PFSK-1 (cell line): Measurements from ENCODE around the gene LRRC55.

Experiments
- POLR2AphosphoS5 ChIP-seq: IDR thresholded peaks from 2 replicates; pipeline ENCODE4 v1.6.1; 2012; ENCODE audit warnings: low read depth, mild to moderate bottlenecking, control low read depth, low read length, moderate library complexity
- REST ChIP-seq, 2 experiments: IDR thresholded peaks; 2 replicates each; pipeline versions ENCODE4 v1.6.1 to v1.8.0; 2011 to 2012; ENCODE audit warnings: low read depth in 2 of 2, low read length in 2 of 2, control low read depth in 1 of 2, inconsistent platforms in 1 of 2, mild to moderate bottlenecking in 1 of 2, moderate library complexity in 1 of 2; ENCODE audit not compliant: insufficient read depth in 1 of 2
- SIN3A ChIP-seq: IDR thresholded peaks from 2 replicates; pipeline ENCODE4 v1.6.1; 2012; ENCODE audit warnings: mild to moderate bottlenecking, low read length, moderate library complexity, borderline replicate concordance; ENCODE audit not compliant: insufficient read depth
- TAF1 ChIP-seq: IDR thresholded peaks from 2 replicates; pipeline ENCODE4 v1.6.1; 2012; ENCODE audit warnings: low read length, control low read depth, borderline replicate concordance; ENCODE audit not compliant: insufficient read depth

GRCh38 chr11:57230791-57231538 lies 49.2 kb downstream of the LRRC55 start:
- TF ChIP-seq REST (IDR thresholded peaks at IDR 0.05; ENCODE audit: insufficient read depth in 1 of 2, low read depth in 2 of 2, low read length in 2 of 2): no peak
- no peak for TF ChIP-seq SIN3A
- TF ChIP-seq TAF1: no peak
- TF ChIP-seq POLR2AphosphoS5: no peak
